ENCODE measurements around the gene PIBF1.

DNA sequence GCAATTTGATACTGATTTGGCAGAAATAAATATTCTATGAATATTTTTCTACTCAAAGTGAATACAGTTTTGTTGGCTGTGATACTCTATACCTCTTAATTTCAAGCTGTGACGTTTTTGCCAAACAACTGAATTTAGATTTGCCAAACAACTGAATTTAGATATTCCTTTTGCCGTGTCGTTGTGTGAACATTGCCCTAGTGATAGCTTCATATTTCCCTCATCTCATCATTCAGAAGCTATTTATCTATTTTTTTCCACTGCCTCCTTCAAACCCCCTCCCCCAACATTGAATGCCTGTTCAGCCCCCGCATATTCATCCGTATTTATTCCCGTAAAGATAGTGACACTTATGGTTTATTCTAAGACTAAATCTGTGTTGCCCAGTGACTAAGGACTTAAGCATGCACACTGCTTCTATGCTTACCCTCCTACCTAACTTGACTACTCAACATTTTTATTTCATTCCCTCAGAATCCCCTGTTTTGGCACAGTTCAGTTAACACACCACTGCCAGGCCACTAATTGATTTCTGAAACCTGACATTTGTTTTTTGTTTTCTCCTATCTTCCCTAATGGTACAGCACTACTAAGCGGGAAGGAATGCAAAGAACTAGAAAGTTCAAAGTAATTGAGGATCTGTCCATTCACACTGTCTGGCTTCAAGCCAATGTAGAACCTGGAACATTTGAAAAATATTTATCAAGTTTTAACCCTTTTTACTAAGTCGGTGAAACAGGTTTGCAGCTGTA is 274.1 kb downstream of the PIBF1 start:
- TF ChIP-seq, protein P1, sequence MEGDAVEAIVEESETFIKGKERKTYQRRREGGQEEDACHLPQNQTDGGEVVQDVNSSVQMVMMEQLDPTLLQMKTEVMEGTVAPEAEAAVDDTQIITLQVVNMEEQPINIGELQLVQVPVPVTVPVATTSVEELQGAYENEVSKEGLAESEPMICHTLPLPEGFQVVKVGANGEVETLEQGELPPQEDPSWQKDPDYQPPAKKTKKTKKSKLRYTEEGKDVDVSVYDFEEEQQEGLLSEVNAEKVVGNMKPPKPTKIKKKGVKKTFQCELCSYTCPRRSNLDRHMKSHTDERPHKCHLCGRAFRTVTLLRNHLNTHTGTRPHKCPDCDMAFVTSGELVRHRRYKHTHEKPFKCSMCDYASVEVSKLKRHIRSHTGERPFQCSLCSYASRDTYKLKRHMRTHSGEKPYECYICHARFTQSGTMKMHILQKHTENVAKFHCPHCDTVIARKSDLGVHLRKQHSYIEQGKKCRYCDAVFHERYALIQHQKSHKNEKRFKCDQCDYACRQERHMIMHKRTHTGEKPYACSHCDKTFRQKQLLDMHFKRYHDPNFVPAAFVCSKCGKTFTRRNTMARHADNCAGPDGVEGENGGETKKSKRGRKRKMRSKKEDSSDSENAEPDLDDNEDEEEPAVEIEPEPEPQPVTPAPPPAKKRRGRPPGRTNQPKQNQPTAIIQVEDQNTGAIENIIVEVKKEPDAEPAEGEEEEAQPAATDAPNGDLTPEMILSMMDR (IDR thresholded peaks at IDR 0.05; ENCODE audit: borderline replicate concordance, extremely low read depth, low read length, poor library complexity, severe bottlenecking): no peak
- TF ChIP-seq EZH2 (IDR thresholded peaks at IDR 0.05; ENCODE audit: borderline replicate concordance, low read depth, low read length, severe bottlenecking): no peak

Data from DND-41 (cell line).